Activated CD4-positive, alpha-beta T cell treated with anti-CD3 and anti-CD28 coated beads for 4 hours (primary cell): ENCODE measurements around the gene MOB3B.
"Not testable (repeated sequence)": the region's sequence is repeated elsewhere in the genome, so short reads cannot be mapped to it uniquely, and the experiment has no call there.

Source experiments
- DNase-seq, 2 donors: peaks; one replicate each; pipeline ENCODE4 v3.0.0-alpha.2; 2020

The MOB3B gene

DNA sequence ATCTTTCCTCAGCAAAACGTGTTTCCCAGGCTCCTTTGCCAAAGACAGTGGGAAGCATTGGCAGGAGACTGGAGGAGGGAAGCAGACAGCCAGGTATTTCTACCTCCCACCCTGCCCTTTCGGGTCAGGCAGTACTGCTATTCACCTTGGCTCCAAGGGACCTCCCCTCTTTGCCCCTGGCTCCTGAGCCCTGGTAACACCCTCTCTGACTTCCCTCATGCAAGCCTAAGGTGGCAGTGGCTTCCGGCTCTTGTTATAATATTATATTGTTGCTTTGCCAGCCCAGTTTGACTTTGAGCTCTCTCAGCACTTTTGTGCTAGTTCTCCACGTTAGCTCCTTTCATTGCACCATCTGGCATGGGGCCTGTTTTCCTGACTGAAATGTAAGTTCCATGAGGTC, 87.2 kb downstream of the MOB3B start:
- DNase-seq = no peak

DNA sequence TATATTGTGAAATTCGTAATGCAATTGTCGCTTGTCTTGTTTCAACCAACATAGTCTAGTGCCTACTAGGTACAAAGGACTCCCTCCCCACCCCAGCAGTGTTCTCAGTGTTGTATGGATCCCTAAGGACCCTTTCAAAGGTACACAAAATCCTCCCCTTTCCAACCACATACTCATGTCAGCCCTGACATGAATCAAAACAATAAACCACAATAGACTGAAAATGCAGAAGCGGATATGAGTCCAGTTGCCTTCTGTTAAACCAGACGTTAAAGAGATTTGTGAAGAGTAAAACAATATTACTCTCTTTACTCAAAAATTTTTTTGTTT, 87.9 kb downstream of the MOB3B start:
- DNase-seq = no peak

DNA sequence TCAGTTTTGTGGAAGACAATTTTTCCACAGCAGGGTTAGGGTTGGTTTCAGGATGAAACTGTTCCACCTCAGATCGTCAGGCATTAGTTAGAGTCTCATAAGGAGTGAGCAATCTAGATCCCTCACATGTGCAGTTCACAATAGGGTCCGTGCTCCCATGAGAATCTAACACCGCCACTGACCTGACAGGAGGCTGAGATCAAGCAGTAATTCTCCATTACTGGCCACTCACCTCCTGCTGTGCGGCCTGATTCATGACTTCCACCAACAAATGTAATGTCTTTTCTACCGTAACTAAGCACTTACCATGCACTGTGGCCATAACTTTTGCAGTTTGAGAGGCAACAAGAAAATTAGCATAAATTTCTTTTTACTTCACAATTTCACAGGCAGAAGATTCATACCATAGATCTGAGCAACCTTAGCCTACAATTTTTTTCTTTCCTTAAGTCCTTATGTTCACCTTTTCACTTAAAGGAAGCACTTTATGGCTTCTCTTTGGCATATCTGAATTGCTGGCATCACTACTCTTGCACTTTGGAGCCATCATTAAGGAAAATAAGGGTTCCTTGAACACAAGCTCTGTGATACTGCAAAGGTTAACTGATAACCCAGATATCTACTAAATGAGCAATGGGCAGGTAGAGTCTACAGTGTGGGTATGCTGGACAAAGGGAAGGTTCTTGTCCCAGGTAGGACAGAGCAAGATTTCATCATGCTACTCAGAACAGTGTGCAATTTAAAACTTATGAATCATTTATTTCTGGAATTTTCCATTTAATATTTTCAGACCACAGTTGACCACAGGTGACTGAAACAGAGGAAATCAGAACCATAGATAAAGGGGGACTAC, 88.5 kb downstream of the MOB3B start:
- DNase-seq = no peak

DNA sequence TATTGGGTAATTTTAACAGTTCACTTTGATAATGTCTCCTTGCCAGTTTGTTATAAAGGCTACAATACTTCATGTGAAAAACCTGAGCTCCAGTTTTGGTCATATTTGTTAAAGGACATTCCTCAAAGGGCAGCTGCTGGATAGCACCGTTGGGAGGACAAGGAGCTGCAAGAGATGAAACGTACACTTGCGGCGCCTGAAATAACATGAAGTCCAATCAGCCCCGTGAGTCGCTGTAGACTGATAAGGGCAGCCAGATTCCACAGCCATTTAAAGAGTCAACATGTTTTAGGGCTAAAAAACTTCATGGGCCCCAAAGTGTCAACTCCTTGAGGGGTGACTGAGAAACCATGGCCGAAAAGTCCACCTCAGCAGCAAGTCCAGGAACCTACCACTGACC, 91.1 kb downstream of the MOB3B start:
- no peak for DNase-seq

DNA sequence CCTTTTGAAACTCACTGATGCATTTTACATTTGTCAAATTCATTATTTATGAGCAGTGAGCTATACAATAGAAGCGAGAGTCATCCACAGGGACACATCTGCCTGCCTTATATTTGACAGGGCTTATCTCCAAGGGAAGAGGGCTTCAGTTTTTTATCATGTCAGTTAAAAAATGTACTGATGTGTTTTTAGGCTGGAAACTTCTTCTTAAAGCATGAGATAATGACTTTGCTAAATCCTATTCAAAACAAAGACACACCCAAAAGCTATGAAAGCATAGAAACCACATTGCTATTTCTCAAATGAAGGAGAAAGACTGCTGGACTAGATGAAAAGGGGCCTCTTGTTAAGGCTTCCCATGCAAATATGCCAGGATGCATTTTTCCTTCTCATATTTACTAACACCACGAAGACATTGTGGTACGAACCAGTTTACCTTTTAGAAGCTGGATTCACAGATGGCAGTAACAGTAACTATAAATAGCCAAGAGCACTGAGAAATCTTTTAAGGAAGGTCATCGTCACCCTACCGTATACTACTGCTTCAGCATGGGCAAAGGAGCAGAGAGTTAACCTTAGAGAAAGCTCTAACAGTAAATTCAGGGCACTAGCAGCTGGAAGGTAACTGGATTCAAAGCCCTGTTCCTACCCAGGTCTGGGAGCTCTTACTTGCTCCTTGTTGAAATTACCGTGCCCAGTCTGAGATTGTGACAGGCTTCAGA, 91.8 kb downstream of the MOB3B start:
- DNase-seq = no peak

DNA sequence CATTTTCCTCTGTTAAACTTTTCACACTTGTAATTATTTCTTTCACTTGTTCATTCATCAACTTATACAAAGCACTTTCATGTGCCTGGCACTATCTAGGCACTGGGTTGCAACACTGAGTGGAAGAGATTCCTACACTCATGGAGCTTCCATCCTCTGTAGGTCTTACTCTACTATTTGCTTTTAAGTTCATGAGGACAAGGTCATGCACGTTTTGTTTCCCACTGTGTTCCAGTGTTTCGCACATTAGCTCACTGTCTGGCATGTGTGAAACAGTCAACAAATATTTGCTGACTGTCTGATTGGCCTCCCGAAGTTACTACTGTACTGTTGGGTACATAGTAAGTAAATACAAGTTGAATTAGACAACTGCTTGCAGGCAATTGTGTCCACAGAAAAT, 93.4 kb downstream of the MOB3B start:
- DNase-seq = no peak

DNA sequence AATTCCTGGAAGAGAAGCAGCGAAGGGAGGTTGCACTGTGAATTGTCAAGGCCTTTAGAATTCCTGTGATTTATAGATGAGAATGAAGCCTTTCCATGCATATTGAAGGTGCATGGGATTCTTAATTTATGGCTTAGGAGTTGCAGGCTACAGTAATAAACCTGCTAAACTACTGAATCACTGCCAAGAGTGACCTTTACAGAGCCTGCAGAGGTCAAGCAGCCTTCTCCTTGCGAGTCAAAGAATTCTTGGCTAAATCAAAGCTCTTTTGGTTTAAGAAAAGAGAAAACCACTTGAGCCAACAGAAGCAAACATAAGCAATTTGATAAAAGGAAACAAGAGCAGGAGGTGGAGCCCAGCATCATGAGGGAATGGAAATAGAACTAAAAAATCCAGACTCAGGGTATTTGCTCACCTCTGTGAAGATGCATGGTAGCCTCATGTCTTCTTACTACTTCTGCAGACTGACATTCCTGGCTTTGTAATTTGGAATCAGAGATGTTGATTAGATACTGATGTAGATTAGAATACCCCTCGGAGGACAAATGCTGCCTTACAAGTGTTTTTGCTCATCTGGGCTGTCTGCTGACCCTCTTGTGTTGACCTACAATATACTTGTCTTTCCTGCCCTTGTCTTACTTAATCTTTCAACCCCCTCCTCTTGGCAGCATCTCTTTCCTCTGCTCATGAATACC, 95.8 kb downstream of the MOB3B start:
- DNase-seq = no peak

DNA sequence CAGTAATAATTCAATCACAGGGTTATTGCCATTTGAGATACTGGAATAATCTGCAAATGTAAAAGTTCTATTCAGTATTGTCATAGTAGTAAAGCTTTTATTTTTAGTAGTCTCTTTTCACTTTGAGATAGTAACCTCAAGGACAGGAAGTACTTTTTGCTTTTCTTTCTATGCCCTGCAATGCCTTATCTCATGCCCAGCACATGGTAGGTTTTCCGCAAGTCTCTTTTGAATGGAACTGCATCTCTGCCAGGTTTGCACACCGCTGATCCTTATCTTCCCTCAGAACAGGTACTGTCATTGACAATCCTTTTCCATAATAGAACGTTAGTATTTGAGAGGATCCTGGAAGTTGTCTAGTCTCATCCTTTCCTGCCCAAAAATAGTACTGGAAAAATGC, 97.3 kb downstream of the MOB3B start:
- no peak for DNase-seq

DNA sequence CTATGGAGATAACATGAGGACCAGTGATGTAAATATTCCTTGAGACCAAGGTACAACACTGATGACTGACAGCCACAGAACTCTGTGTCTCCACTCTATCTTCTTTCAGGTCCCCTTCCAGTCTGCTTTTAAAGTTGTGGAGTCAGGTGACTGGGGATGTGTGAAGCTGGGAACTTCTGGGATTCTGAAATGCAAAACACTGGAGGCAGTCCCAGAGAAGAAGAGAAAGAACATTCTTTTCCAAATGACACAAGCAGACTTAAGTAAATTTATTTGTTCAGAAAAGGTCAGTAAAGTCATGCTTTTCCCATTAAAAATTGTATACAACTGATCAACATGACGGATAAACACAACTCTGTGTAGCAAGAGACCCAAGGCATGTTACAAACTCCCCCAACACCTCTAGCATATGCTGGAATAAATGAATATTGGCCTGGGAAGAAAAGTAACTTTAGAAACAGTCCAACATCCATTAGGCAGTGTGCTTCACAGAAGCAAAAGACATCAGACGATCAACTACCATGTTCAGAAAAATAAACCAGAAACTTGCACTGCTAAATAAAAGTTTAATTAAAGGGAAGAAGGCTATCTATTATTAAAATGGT, 98.0 kb downstream of the MOB3B start:
- DNase-seq = no peak

DNA sequence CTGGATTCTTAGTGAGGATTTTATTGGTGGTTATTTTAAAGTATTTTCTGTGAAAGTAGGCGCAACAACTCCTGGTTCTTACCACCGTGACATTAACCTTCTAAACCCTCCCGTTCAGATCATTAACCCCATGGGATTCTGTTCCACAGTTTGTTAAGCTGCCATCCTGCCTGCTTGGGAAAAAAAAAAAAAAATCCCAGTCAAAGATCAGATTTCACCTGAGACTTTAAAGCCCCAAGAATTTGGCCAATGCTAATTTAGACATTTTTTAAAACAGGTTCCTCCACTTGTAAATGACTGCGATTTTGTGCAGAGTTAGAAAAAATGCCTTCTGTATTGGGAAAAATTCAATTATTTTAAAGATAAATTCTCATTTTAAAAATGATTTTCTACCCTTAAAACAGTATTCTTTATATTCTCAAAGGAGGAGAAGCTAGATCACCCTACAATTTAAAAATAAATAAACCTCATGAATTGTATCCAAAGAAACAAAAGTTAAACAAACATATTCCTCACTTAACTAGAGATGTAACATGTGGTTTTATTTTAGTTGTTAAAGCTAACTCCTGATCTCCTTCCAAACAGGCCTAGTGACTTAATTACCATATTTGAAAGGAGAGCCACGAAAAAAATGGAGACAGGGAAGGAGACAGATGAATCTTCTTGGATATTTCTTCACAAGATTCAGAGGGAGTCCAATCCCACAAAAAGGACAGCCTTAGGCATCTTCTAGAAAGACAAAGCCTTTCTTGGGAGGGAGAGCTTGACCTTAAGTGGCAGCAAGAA, 98.7 kb downstream of the MOB3B start:
- DNase-seq = no peak

DNA sequence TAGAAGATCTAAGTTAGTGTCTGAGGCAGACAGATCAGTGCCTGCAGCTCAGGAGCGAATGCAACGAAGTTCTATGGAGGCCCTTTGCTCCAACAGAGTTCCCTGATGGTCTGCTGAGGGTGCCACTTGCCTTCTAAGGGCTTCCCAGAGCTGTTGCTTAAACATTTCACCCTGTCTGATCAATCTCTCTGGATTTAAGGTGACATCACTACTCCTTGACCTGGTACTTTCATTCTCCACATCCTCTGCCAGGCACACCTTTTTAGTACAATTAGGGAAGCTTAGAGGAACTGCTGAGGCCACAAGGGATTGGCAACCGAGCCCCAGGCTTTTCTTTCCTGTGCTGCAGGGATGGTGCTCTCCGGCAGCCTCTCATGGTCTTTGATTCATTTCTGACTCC, 99.7 kb downstream of the MOB3B start:
- no peak for DNase-seq

DNA sequence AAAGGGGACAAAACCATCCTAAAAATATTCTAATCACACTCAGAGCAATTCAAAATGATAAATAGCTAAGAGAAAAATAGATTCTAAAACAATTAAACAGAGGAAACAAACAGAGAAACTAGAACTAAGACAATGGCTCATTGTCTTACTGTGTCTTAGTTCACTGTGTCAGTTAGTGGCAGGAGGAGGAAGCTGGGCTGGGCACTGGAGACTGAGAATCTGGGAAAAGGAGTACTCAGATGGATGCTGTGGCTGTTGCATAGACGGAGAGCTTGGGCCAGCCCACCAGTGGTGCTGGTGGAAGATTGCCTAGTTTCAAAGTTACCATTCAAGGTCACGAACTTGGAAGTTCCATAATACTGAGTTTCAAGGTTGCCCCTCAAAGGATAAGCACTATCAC, 100.2 kb downstream of the MOB3B start:
- no peak for DNase-seq

DNA sequence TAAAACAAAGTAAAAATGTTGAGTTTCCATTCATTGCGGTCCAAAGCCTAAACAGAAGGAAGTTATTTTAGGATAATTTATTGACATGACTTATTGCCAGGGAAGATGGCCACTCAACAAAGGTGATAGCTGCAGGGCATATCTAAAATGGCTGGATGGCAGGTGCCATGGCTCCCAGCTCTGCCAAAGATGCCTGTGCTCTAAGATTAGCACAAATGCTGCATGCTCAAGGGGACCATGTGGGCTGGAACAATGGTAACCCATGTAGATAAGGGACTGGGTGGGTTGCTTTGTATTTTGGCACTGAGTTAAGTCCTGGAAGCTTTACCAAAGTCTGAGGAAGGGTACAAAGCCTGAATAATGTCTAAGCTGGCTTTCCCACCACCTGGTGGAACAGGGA, 101.1 kb downstream of the MOB3B start:
- no peak for DNase-seq

DNA sequence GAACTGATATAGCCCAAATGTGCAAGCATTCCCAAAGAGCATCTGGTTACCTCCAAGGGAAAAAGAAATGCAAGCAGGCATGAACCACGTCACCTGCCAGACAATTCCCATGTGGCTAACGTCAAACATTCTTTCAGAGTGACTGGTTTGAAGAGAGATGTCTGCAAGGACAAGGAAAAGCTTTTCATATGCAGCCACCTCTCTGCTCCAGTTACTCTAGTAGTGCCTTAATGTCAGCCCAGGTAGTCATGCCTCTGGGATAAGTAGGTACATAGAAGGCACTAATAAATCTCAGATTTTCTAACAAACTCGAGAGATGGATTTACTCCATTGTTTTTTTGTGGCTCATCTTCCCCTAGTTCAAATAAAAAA, 102.4 kb downstream of the MOB3B start:
- no peak for DNase-seq

DNA sequence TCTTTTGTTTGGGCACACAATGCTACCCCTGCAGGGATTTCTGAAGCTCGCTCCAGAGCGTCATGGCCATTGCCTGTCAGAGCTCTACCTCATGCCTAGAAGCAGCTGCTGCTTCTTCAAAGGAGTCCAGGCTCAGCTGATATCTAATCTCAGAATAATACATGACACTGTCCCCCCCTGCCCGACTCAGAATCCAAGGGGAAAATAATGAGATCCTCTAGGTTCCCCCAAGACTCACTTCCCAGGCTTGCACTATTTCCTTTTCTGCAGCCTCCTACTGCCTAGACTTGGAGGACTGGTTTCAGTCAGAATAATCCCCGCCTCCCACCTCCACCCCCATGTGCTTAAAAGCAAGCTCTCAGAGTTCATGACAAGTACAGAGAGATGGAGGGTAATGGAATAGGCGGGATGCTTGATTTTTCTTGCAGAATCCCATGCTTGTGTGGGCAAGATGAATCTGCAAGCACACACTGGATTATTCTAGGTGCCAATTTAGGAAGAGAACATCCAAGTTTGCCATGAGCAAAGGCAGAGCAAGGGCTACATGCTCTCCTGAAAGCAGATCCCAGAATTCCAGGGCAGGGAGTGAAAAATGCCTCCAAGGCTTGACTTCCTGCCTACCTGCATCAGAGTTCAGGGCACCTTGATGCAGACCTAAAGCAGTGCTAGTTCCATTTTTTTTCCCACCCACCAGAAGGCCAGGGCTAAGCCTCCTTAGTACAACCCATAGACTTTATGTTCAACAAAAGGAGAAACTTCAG, 102.9 kb downstream of the MOB3B start:
- no peak for DNase-seq

DNA sequence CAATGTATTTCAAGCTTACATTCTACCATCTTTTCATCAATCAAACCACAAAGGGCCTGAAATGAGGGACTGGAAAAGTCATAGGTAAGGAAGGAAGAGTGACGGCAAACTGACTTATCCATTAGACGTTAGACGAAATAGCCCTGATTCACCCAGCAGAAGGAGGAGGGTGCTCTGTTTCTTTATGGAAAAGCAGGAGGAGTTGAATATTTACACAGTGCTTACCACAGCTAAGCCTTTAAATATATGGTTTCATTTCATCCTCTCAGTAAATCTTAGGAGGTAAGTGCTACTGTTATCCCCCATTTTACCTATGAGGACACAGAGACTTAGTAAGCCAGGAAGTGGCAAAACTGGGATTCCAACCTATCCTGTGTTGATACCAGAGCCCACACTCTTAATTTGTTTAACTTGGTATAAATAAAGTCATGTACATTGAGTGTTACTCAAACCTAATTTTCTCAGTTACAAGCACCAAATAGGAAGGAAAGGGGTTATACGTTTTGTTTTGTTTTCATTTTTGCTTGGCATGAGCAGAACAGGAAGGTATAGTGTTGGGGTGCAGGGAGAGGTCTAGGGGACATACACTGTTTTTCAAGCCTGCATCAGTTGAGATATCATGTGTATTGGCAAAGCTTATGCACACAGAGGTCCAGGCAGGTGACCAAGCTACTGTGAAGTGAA, 103.6 kb downstream of the MOB3B start:
- DNase-seq = no peak

DNA sequence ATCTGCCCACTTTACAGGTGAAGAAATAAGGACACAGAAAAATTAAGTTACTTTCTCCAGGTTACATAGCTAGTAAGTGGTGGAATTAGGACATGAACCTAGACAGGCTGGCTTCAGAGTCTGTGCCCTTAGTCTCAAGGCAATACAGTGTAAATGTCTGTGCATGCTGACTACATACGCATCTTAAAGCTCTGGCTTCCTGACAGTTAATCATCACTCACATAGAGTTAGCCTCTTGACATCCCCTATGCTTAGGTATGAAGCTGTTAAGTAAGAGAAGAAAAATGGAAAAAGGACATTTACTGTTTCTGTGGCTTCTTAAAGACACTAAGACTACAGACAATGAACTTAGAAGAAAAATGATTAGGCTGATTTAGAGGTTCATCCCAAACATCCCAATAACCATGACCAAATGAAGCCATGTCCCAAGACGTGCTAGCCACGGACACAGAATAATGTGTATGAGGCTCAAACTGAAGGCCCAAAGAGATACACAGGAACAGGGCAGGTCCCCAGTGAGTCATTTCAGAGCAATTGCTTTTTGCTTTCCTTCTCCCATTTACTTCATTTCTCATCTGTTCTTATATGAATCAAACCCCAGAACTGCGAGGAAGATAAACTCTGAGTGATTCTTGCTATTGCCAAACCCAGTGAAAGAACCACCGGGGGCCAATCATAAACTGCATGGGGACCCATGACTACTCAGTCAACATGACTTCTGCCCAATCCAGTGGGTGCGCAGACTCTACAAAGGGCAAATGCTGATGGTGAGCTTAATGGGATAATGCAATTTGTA, 105.5 kb downstream of the MOB3B start:
- DNase-seq = no peak

DNA sequence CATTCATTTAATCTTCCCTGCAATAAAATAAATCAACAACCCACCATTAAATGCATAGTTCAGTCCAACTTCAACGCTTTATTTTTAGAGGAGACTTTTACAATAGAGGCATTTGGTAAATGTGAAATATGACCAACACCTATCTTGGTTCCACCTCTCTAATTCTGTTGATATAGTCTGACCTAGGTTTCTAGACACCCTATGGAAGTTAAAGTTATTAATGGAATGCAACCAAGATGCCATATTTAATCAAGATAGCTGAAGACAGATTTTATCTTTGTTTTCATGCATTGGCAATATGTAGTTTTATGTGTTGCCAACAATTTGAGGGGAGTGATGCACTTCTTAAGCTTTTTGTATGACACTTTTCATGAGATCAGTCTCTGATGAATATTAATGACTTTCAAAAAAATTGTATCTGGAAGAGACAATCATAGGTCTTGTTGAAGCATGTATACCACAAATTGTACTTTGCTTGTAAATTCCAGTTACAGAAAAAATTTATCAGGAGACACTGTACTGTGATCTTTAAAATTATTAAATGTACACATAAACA, 107.3 kb downstream of the MOB3B start:
- DNase-seq = no peak

DNA sequence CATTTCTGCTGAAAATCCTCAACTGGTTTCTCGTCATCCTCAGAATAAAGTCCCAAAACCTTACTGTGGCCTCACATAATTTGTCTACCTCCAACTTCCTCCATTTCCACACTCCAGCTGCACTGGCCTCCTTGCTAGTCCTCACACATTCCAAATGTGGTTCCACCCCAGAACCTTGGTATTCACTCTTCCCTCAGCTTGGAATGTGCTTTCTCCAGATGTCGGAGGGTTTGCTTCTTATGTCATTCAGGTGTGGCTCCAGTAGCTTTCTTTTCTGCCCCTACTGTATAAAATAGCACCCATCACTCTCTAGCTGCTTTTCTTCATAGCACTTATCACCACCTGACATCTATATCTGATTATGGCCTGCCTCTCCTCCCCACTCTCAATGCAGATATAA, 108.0 kb downstream of the MOB3B start:
- DNase-seq = no peak

DNA sequence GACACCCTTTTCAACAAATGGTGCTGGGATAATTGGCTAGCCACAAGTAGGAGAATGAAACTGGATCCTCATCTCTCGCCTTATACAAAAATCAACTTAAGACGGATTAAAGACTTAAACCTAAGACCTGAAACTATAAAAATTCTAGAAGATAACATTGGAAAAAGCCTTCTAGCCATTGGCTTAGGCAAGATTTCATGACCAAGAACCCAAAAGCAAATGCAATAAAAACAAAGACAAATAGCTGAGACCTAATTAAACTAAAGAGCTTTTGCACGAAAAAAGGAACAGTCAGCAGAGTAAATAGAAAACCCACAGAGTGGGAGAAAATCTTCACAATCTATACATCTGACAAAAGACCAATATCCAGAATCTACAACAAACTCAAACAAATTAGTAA, 110.1 kb downstream of the MOB3B start:
- DNase-seq = not testable (repeated sequence)
